GM18870 (cell line): ENCODE measurements around the gene NT5C3B.

Experiments used
- ATAC-seq: cut with Tn5 transposase; IDR thresholded peaks from one replicate; pipeline ENCODE4 v1.9.1; 2021; ENCODE audit warnings: moderate library complexity; ENCODE audit not compliant: unreplicated experiment

The NT5C3B gene

DNA sequence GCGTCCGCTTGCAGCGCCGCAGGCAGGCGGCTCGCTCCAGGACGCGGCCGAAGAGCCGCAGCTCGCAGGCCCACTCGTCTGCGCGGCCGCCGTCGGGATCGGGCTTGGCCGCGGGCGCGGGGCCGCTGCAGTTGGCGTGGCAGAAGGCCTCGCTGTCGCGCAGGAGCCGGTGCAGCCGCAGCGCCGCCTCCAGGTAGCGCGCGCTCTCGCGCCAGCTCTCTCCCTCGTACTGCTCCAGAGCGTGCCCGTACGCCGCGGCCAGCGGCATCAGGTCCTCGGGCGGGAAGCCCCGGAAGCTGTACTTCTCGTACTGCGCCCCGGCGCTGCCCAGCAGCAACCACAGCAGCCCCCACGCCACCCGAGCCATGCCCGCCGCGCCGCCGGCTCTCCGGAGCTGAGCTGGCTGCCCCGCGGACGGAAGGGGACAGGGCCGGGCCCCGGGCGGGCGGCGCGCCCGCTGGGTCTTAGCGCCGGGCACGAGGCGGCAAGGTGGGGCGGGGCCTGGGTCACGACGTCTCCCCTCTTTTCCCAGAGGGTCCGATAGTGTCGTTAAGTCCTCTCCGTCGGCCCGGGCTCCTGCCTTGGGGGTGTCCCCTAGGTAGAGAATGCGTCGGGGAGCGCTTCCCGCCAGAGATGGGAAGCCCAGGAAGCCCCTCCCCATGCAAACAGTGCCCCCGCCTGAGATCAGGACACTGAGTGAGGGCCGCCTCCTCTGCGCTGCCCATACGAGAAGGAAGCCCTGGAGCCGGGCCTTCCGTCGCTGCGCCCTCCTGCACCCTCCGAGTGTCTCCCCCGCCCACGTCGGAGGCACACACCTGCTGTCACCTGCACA is 24.3 kb downstream of the NT5C3B start, which contains the start of gene P3H4:
TSS of gene P3H4 (minus strand) at position 401 of the 832 bp plus-strand sequence. CDS start at position 367, 34 bp downstream.
- no peak for ATAC-seq

DNA sequence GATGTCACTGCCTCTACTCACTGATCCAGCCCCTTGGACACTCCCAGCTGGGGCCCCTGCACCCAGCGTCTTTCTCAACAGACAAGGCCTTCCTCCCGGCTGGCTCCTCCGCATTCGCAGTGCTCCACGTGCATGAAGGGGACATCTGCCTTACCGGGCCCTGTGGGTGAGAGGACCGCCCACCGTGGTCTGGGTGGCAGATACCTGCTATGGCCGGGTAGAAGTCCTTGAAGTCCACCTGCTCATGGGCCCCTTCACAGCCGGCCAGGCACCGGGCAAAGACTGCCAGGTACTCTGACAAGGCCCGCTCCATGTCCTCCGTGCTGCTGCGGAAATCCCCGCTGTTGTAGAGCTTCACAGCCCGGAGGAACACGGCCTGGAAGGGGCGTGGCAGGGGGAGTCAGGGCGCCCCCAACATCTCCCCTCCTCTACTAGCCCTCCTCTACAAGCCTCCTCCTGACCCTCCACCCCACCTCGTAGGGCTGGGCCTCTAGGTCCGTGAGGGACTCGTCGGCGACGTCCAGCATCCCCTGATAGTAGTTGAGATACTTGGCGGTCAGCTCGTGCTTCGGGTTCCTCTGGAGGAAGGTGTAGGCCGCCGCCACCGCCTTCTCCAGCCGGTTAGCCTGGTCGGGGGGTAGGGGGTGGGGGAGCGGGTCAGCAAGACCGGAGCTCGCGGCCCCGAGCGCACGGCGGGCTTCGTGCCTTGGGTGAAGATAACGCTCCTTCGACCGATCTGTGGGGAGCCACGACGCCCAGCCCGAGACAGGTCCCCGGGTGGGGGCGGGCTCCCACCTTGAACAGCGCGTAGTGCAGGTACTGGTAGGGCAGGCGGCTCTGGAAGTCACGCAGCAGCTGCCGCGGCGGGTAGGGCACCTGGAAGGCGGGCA is 25.1 kb downstream of the NT5C3B start:
- ATAC-seq: no peak

DNA sequence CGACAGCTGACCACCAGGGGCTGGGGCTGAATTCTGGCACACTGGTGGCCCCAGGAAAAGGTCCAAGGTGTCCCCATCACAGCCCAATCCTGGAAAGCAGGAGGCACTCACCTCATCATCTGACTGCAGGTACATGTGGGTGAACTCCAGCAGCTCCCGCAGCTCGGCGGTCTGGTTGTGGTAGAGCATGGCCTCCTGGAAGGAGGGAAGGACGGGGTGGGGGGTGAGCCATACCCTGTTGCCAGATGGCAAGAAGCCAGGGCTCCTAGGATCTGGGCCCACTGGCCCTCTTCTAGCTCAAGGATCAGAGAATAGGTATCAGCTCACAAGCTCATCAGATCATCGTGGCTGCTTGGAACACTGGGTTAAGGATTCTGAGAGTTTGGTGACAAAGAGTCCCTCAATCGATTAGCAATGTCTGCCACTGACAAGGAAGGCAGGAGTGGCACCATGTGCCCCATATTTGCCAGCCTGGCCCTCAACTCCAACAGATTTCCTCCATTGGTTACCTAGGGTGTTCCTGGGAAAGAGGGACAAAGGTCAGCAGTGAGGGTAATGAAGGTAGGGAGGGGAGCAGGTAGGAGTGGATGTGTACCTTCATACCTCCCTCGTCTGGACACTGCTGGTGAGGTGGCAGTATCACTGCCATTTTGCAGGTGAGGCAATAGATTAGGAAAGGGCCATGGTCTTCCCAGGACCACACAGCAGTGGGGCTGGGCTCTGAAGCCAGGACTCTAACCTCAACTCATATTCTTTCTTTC is 29.2 kb downstream of the NT5C3B start:
- no peak for ATAC-seq

DNA sequence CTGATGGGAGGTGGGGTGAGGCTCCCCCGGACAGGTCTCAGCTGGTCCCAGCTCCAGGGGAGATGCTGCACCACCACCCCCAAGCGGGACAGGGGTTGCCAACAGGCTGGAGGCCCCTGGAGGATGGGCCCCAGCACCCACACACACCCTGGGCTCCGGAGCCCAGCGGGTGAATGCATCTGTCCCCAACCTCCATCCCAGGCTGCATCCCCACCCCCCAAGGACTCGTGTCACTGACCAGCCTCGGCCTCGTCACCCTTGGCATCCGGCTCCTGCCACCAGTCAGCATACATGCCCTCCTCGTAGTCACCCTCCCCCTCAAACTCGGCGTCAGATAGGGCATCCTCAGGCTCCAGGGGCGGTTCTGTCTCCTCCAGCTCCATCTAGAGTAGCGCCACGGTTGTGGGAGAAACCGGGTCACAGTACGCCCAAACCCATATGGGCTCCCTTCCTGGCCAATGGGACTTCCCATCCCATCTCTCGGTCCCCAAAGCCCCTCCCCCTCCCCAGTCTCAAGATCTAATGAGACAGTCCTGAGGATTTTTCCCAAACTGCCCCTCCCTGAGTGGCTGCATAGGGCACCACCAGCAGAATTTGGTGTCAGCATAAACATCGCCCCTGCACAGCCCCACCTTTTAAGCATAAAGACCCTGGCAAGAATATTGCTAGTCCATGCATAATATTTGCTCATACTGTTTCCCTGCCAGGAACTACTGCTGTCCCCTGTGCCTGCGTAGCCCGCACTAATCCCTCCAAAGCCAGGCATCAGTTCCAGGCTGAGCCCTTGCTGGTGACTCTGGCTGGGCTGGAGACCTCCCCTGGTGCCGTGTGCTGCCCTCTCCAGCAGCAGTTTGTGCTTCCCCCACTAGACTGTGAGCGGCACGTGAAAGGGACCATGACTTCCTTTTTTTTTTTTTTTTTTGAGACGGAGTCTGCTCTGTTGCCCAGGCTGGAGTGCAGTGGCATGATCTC is 32.7 kb downstream of the NT5C3B start:
- ATAC-seq: no peak

DNA sequence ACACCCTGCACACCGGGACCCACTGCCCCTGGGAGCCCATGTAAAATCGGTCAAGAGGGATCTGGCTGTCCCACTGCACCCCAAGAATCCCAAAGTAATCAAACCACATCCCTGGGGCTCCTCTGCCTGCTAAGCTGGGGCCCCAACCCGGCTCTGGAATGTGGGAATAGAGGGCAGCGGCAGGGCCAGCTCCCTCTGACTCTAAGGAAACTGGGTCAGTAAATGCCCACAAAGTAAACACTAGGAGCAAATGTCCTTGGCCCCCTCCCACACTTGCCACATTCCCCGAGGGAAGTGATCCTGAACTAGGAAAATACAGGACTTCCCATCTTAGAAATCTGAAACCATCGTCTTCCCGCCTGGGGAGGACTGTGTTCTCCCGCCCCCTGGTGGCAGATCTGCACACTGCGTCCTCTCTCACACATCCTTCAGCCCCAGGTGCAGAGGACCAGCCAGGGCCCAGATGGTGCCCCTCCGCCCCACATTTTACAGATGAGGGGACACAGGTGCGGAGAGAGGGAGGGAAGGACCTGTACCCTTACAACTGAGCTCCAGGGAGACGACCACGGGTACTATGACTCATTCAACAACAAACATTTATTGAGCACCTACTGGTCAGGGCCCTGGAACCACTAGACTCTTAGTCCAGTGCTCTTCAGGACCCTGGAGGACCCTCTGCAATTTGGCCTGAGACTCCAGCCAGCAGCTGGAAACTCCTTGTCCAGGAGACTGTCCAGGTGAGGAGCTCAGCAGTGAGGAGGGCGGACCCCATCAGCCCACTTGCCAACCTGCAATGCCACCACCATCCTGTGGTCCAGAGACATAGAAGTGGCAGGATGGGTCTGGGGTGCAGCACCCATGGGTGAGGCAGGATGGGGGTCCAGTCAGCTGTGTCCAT is 34.4 kb downstream of the NT5C3B start:
- ATAC-seq: no peak

DNA sequence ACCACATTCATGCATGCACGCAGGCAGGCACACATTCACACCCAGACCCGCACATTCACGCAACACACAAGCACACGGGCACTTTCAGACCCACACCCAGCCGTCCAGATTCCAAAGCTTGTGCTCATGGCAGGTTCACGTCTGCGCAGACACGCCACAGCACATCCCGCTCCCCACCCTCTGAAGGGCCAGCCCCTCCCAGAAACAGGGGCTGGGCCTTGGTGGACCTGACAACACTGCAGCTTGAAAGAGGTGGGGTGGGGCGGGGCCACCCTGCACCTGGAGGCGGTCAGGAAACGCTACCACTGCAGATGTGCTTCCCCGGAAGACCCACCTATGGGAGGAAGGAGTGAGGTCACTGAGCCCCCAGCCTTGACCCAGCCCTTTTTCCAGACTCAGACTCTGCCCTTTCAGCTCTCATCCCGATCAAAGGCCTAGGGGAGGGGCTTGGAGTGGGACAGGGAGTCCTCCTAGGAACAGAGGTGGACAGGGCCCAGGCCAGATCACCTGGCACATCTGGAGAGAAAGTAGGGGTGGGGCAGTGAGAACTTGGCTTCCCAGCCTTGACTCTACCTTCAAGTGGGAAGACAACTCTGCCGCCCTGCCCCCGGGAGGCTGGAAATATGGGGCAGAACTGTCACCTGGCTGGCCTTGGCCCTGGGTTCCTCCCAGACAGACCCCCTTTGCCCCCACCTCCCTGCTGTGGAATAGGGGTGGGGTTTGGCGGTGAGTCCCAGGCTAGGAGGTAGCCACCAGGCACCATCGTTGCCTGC is 35.2 kb downstream of the NT5C3B start:
- no peak for ATAC-seq

DNA sequence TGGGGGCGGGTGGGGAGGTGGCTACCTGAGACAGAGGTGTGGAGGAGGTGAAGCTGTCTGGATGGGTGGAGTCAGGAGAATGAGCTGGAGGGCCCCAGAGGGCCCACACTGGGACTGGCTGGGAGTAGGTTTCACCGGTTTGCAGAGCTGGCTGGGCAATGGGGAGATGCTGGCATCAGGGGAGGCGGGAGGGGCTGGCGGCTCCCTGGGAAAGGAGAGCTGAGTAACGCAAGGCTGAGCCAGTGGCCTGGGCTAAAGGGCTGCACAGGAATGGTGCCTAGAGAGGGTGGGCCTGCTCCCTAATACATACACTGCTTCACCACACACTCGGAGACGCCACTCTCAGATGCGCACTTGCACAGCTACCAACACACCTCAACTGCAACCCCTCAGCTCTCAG is 36.7 kb downstream of the NT5C3B start:
- no peak for ATAC-seq

DNA sequence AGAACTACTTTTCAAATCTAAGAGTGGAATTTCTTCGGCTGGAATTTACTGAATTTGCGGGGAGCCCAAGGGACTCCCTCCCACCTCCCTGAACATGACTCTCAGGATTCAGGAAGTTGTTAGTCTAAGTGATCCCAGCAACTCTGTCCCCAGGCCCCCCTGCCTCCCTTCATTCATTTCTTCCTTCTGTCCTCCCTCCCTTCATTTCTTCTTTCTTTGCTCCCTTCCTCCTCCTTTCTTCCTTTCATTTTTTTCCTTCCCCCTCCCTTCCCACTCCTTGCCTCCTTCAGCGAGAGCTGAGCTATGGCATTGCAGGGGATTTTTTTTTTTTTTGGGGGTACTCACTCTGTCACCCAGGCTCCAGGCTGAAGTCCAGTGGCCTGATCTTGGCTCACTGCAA is 38.7 kb downstream of the NT5C3B start:
- ATAC-seq: no peak

DNA sequence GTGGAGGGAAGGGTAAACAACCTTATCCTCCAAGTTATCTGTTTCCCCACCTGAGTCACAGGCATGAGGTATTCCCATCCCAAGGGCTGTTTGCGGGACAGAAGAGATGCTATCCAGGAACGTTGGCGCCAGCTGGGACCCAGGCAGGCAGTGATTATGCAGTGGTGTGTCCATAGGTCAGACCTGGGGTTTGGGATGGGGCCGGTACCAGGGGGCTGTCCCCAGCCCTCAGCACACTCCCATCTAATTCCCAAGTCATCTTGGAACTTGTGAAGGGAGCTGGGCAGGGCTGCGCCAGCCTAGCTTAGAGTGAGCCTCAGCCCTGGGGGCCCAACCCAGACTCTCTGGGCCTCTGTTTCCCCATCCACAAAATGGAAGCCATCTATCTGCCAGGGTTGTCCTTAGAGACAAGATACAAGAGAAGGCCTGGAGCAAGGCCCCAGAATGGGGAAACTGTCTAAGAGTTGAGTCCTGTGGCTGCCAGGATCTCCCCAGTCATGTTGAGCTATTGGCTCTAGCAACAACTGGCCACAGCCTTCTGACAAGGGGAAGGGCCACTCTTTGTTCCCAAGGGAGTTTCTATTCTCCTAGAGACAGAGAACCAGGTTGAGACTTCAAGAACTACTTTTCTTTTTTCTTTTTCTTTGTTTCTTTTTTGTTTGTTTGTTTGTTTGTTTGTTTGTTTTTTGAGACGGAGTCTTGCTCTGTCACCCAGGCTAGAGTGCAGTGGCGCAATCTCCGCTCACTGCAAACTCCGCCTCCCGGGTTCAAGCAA is 39.7 kb downstream of the NT5C3B start:
- no peak for ATAC-seq

DNA sequence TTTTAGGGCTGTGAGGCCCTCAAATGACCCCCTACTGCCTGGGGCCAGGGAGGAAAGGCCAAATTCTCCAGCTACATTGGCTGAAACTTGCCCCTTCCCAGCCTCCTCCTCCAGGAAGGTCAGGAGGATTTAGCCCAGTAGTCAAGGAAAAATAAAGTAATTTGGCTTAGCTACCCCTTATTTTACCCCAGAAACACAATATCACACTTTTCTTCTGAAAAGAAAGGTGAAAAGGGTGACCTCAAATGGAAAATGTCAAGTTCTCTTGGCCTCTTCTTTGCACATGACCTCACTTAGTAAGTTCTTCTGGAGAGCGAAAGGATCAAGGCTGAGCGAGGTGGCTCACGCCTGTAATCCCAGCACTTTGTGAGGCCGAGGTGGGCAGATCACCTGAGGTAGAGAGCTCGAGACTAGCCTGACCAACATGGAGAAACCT is 41.5 kb downstream of the NT5C3B start:
- ATAC-seq: no peak

DNA sequence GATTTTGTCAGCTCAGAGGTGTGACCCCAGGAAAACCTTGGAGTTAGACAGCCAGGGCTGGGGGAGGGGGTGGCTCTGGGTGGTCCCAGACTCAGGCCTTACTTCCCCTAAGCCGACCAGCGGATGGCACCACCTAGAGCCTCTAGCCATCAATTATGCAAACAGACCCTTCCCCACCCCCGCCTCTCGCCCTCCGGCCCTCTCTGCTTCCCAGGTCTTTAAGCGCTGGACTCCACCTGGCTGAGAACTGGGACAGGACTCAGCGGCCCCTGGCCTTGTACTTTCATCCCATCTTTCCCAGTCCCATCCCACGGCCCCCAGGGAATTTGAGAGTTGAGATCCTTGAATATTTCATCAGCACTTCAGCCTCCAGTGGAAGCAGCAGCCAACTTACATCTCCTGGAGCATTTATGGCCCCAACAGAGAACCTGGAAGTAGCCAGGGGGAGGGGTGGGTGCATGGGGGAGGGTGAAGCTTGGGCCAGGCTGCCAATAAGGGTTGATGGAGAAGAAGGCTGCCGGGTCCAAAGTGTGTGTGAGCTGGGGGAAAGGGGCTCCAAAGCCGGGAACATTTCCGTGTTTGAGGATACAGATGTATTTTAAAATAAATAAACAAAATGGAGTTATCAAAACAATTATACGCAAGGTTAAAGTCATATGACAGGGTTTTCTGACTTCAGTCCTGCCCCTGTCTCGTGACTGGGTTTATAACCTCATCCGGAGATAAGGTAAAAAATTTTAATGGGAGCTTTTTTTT is 42.1 kb downstream of the NT5C3B start:
- ATAC-seq: no peak

DNA sequence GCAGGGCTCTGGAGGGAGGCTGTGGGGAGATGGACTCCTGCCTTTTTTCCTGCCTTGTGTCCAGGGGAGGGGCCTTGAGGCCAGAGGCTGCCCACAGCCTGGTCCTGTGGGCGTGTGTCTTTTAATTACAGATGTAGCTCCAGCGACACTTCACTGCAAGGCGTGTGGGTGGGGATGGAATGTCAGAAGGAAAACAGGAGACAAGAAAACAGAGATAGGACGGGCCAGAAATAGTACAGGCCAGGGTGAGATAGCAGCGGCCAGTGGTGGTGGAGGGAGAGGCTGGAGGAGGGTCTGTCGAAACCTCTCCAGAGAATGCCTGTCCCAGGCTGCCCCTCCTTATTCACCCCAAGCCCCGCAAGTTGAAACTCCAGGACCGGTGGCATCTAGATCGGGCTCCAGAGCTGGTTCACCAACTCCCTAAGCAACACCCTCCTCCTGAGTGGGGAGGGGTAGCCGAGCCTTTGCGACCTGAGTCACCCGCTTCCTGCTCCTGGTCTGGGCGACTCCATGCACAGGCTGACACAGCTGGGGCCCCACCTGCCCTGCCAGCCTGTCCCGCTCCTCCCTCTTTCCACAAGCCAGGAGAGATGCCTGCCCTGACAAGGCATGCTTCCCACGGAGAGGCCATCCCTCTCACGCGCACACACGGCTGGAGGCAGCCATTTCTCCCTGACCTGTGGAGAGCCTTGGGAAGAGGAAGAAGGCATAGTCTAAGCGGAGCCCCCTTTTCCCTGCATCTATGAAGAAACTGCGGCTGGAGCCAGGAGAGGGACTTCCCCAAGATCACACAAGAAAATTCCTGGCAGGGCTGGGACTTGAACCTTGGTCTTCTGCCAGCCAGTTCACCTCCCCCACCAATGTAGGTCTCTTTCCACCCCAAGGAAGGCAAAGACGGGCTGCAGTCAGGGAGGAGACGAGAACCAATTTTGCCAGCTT is 42.9 kb downstream of the NT5C3B start:
- no peak for ATAC-seq

DNA sequence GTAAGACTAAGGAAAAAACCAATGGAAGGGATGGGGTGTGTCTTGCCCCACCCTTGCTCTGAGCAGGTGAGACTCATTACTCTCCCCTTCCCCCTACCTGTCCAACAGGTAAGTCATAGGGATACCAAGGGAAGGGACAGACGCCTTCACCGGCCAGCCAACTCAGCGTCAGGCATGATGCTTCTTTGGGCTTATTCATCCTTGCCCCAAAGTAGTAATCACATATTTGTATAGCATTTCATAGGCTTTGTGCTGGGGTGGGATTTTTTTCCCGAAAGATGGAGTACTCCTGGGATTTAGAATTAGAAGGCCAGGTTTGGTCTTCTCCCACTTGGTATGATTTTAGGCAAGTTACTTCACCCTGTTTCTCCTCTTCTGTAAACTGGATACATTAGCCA is 49.0 kb downstream of the NT5C3B start:
- no peak for ATAC-seq

DNA sequence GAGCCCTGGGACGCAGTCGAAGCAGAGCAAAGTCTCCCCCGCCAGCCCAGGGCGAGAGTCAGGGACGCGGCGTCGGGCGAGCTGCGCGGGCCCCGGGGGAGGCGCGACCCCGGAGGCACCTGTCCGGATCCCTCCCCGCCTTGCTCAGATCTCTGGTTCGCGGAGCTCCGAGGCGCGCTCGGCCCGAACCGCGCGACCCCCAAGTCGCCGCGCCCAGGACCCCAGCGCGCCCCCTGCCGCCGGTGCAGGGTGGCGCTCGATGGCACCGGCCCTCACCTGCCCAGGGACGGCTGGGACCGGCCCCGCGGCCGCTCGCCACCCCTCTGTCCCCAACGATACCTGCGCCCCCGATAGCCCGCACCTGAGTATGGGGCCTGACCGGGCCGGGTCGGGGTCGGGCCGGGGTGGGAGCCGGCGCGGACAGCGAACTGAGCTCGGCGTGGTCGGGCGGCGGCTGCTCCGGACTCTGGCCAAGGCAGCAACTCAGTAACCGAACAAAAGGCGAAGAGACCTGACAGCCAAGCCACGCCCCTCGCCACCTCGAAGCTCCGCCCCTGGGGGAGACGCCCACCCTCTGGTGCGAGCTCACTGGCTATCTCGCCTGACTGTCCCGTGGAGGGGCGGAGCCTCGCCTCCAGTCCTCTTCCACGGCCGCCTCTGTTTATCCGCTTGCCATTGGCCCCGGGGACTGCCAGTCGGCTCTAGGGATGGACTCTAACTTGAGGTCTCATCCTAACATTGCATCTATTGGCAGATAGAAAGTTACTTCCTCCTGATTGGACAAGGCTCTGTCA is 49.6 kb downstream of the NT5C3B start, which contains the start of gene JUP:
TSS of gene JUP (minus strand) at position 485 of the 794 bp plus-strand sequence. CDS start 14,857 bp downstream, outside the sequence.
- no peak for ATAC-seq

DNA sequence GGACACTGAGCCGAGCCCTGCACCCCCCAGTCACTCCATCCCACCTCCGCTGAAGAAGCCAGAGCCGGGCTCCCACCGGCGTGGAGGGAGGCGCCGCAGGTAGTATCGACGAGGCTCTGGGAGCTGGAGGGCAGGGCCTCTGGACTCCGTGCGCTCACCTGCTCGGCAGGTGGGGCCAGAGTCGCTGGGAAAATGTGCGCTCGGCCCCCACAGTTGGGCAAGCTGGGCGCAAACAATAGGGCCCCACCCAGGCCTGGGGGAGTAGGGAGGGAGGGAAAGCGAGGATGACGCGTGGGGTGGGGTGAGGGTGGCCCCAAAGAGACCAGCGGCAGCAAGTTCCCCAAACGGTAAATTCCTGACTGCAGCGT is 50.2 kb downstream of the NT5C3B start:
- ATAC-seq: no peak
